Calu3 (cell line): ENCODE measurements around the gene XDH. TPM values are rescaled to one million over a fixed set of nuclear protein-coding genes. Genes with fewer than 3 reads are reported as not detected.

Experiments used
- BruUV-seq: library from RNA; stranded (reverse); fragments of 400-500 nt; replicated peaks from 2 replicates; lab custom pipeline; 2021; lab: Mats Ljungman, UMichigan
- CTCF ChIA-PET: fragments of 300-600 bp; sonication (Branson Sonifier 250); formaldehyde crosslinking; loops from one replicate; lab custom pipeline; 2022; ENCODE audit warnings: antibody characterized with exemption; lab: Charles Lee
- DNase-seq: peaks from one replicate; pipeline ENCODE4 v3.0.0; 2022
- H3K27ac Mint-ChIP-seq: one replicate; pipeline ENCODE4 v1.8.0; 2022; ENCODE audit warnings: mixed read lengths; ENCODE audit not compliant: unreplicated experiment
- H3K27me3 Mint-ChIP-seq: one replicate; pipeline ENCODE4 v1.8.0; 2022; ENCODE audit warnings: mixed read lengths; ENCODE audit not compliant: unreplicated experiment
- H3K36me3 Mint-ChIP-seq: one replicate; pipeline ENCODE4 v1.8.0; 2022; ENCODE audit warnings: mild to moderate bottlenecking, moderate library complexity, mixed read lengths; ENCODE audit not compliant: insufficient read depth, unreplicated experiment
- H3K4me1 Mint-ChIP-seq: one replicate; pipeline ENCODE4 v1.8.0; 2022; ENCODE audit warnings: mild to moderate bottlenecking, low read depth, mixed read lengths; ENCODE audit not compliant: unreplicated experiment
- H3K4me3 Mint-ChIP-seq: one replicate; pipeline ENCODE4 v1.8.0; 2022; ENCODE audit warnings: mild to moderate bottlenecking, low read depth, moderate library complexity, mixed read lengths; ENCODE audit not compliant: unreplicated experiment
- H3K9me3 Mint-ChIP-seq: one replicate; pipeline ENCODE4 v1.8.0; 2022; ENCODE audit warnings: low read depth, mixed read lengths; ENCODE audit not compliant: unreplicated experiment
- intact Hi-C: fragments of 100-400 bp; cut with micrococcal nuclease; formaldehyde crosslinking; loops from one replicate; pipeline ENCODE4 v1.10.0; 2022; ENCODE audit not compliant: unreplicated experiment
- total RNA-seq: library from RNA; stranded (reverse); gene quantifications from 2 replicates; pipeline ENCODE4 v1.2.3, GENCODE V29; 2022
- TF ChIP-seq, protein P1 (sequence below): fragments of 200-600 bp; IDR thresholded peaks from one replicate; pipeline ENCODE4 v1.8.0; 2022; ENCODE audit warnings: antibody characterized with exemption; ENCODE audit not compliant: unreplicated experiment

XDH gene
- total RNA-seq, 1 experiment from 2014 or later = 4.2 TPM

DNA sequence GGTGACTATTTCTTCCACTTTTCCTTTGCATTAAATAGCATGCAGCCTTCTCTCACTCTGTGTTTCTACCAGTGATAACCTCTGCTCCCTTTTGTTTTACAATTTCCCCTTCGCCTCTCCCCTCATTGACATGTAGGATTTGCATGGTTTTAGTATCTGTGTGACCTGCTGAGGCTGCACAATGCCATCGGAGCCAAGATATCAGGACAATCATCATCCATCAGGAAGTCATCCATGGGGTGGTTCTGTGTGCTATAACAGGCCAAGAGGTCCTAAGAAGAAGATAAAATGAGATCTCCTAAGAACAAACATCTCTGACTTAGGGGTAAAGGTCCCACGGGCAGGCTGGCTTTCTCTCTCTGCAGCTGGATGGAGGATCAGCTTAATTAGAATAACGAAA lies 115.0 kb downstream of the XDH start:
- H3K27me3 Mint-ChIP-seq = peaks cover 15% of the 10 kb centered on the region
- CTCF ChIA-PET = no interaction called here
- intact Hi-C loops = no loop called here
- DNase-seq = no peak
- BruUV-seq = no TSS peak
- no peak overlapping the region for H3K27ac Mint-ChIP-seq
- no peaks in the 10 kb centered on the region for H3K4me1 Mint-ChIP-seq
- H3K9me3 Mint-ChIP-seq = no peaks in the 10 kb centered on the region
- no peaks in the 10 kb centered on the region for H3K36me3 Mint-ChIP-seq
- no peak overlapping the region for H3K4me3 Mint-ChIP-seq
- TF ChIP-seq, protein P1, sequence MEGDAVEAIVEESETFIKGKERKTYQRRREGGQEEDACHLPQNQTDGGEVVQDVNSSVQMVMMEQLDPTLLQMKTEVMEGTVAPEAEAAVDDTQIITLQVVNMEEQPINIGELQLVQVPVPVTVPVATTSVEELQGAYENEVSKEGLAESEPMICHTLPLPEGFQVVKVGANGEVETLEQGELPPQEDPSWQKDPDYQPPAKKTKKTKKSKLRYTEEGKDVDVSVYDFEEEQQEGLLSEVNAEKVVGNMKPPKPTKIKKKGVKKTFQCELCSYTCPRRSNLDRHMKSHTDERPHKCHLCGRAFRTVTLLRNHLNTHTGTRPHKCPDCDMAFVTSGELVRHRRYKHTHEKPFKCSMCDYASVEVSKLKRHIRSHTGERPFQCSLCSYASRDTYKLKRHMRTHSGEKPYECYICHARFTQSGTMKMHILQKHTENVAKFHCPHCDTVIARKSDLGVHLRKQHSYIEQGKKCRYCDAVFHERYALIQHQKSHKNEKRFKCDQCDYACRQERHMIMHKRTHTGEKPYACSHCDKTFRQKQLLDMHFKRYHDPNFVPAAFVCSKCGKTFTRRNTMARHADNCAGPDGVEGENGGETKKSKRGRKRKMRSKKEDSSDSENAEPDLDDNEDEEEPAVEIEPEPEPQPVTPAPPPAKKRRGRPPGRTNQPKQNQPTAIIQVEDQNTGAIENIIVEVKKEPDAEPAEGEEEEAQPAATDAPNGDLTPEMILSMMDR = no peak

DNA sequence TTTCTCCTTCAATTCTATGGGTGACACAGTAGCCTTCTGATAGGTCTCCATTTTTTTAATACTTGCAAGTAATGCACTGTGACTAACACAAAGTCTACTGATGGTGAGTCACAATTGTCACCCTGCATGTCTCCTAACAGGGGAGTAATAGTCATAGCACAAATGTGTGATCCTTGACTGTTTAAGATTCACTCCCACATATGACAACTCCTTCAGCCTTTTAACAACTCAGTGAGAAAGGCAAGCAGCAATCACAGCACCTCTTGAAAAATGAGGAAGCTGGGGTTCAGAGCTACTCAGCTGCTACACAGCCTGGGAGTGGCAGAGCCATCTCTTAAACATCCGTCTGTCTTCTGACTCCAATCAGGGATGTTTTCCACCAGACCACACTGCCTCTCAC lies 116.8 kb downstream of the XDH start:
- no peak overlapping the region for H3K27ac Mint-ChIP-seq
- BruUV-seq = no TSS peak
- H3K36me3 Mint-ChIP-seq = no peaks in the 10 kb centered on the region
- no peak for DNase-seq
- peaks cover 15% of the 10 kb centered on the region for H3K27me3 Mint-ChIP-seq
- H3K9me3 Mint-ChIP-seq = no peaks in the 10 kb centered on the region
- TF ChIP-seq, protein P1 = no peak
- intact Hi-C loops = no loop called here
- H3K4me3 Mint-ChIP-seq = no peak overlapping the region
- no peaks in the 10 kb centered on the region for H3K4me1 Mint-ChIP-seq
- CTCF ChIA-PET = no interaction called here

DNA sequence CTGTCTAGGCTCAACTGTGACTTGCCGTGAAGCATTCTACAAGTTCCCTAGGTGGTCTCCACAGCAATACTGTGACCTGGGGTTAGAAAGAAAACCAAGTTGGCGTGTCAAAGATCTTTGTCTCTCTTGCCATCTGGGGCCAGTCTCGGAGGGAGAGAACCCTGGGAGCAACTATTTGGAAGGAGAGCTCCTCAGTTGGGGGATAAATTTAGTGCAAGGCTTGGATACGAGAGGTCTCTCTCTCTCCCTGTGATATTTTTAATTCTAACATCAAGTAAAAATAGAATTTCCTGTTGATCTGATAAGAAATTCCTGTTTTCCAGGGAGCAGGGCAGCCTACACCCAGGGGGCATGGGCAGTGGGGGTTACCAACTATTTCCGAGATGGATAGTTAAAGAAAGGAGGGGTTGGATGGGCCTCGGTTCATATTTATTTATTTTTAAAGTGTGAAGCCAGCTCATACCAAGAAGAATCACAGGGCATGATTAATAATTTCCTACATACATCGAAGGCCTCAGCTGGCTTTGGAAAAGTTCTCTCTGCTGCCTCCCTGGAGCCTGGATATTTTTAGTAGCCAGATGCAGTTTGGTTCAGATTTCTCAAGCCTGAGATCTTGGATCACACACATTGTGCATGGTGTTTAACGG lies 117.8 kb downstream of the XDH start:
- Mint-ChIP-seq H3K4me1 (no peaks in the 10 kb centered on the region), H3K4me3 (no peak overlapping the region), H3K27ac (no peak overlapping the region), H3K36me3 (no peaks in the 10 kb centered on the region), H3K27me3 (peaks cover 15% of the 10 kb centered on the region), H3K9me3 (no peaks in the 10 kb centered on the region)
- CTCF ChIA-PET = interaction anchor here (0.6 to 1.6 kb wide), 2 partner anchors 13 to 531 kb away, joined by 4 read pairs; no protein-coding TSS in a partner anchor
- BruUV-seq = no TSS peak
- DNase-seq = no peak
- intact Hi-C loops = no loop called here
- TF ChIP-seq, protein P1 = no peak

DNA sequence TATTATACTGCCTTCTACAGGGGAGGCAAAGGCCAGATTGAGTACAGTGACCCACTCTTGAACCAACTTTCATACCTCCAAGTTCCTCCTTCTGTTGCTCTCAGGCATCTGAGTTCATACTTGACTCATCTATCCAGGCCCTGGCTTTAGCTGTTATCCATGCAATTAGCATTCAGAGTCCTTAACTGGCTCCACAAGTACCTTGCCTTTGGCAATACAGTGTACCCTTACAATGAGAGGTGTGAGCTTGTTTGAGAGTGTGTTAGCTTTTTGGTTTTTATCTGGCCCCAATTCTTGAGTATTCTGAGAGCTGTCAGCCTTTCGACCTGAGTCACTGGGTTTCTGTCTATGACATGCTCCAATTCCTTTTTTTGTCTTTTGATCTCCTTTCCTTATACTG lies 120.3 kb downstream of the XDH start:
- intact Hi-C loops = no loop called here
- Mint-ChIP-seq H3K4me1 (no peaks in the 10 kb centered on the region), H3K9me3 (no peaks in the 10 kb centered on the region), H3K36me3 (no peaks in the 10 kb centered on the region), H3K4me3 (no peak overlapping the region), H3K27me3 (no peaks in the 10 kb centered on the region), H3K27ac (no peak overlapping the region)
- no TSS peak for BruUV-seq
- DNase-seq = no peak
- CTCF ChIA-PET = no interaction called here
- TF ChIP-seq, protein P1 = no peak
